HG03565 (cell line): Measurements from ENCODE around the gene EAF2.
"Not testable (repeated sequence)": the region's sequence is repeated elsewhere in the genome, so short reads cannot be mapped to it uniquely, and the experiment has no call there.

ENCODE experiments used
- ATAC-seq: cut with Tn5 transposase; IDR thresholded peaks from one replicate; pipeline ENCODE4 v1.9.1; 2021; ENCODE audit warnings: mild to moderate bottlenecking, moderate library complexity; ENCODE audit not compliant: unreplicated experiment

Gene EAF2

GRCh38 chr3:121857778-121858177, 22.8 kb downstream of the EAF2 start:
- not testable (repeated sequence) for ATAC-seq

- ATAC-seq: not testable (repeated sequence)
These were observed 28.2 kb downstream of the EAF2 start for GRCh38 chr3:121863247-121863646.

- ATAC-seq: no peak
These were observed 28.8 kb downstream of the EAF2 start for GRCh38 chr3:121863801-121864200.

- ATAC-seq: no peak
These were observed 34.7 kb downstream of the EAF2 start for GRCh38 chr3:121869736-121870135.

GRCh38 chr3:121870717-121871116, 35.7 kb downstream of the EAF2 start:
- ATAC-seq: no peak

- no peak for ATAC-seq
These were observed 36.4 kb downstream of the EAF2 start for GRCh38 chr3:121871430-121871829.

GRCh38 chr3:121878411-121878810, 43.4 kb downstream of the EAF2 start:
- no peak for ATAC-seq

GRCh38 chr3:121883507-121883906, 48.5 kb downstream of the EAF2 start:
- ATAC-seq: no peak

- ATAC-seq: no peak
These were observed 50.4 kb downstream of the EAF2 start for GRCh38 chr3:121885386-121885785.

GRCh38 chr3:121894301-121894990, 59.4 kb downstream of the EAF2 start, which contains the start of gene SLC15A2:
SLC15A2 (plus strand) TSS chr3:121894401; CDS start chr3:121894477, 76 bp downstream.
- no peak for ATAC-seq

GRCh38 chr3:121895121-121895520, 60.1 kb downstream of the EAF2 start:
- ATAC-seq: no peak

GRCh38 chr3:121895736-121896135, 60.7 kb downstream of the EAF2 start:
- ATAC-seq: no peak

- ATAC-seq: no peak
These were observed 61.8 kb downstream of the EAF2 start for GRCh38 chr3:121896823-121897222.

- ATAC-seq: no peak
These were observed 62.3 kb downstream of the EAF2 start for GRCh38 chr3:121897296-121897695.

GRCh38 chr3:121913305-121913990, 78.4 kb downstream of the EAF2 start:
- ATAC-seq: no peak

GRCh38 chr3:121914081-121914998, 79.3 kb downstream of the EAF2 start:
- no peak for ATAC-seq

- ATAC-seq: no peak
These were observed 81.2 kb downstream of the EAF2 start for GRCh38 chr3:121916189-121916588.

GRCh38 chr3:121918779-121919483, 83.9 kb downstream of the EAF2 start:
- ATAC-seq: no peak

GRCh38 chr3:121924734-121925133, 89.7 kb downstream of the EAF2 start:
- ATAC-seq: no peak

GRCh38 chr3:121926380-121926779, 91.4 kb downstream of the EAF2 start:
- no peak for ATAC-seq
